GM12878 (cell line): ENCODE data around the gene GSTM4. TPM values are rescaled to one million over a fixed set of nuclear protein-coding genes. Genes with fewer than 3 reads are reported as not detected.

ENCODE experiments used
- ATAC-seq: fragments of 200-7000 bp; cut with Tn5 transposase; 3 replicates; pipeline ENCODE4 v1.9.1; 2020; ENCODE audit warnings: mild to moderate bottlenecking, moderate library complexity
- BruUV-seq: library from RNA; stranded (reverse); fragments of 400-500 nt; replicated peaks from 2 replicates; lab custom pipeline; 2021; lab: Mats Ljungman, UMichigan
- CTCF ChIA-PET: fragments of 300-600 bp; sonication (Branson Sonifier 250); formaldehyde crosslinking; extraction: SDS; loops from one replicate; lab custom pipeline; 2021; ENCODE audit warnings: inconsistent platforms; lab: Yijun Ruan, JAX
- POLR2A ChIA-PET: fragments of 350-600 bp; formaldehyde crosslinking; extraction: SDS; loops from one replicate; lab custom pipeline; 2021; ENCODE audit warnings: inconsistent platforms; lab: Charles Lee
- RAD21 ChIA-PET: fragments of 300-600 bp; sonication (Branson Sonifier 250); formaldehyde crosslinking; loops from one replicate; lab custom pipeline; 2023; ENCODE audit warnings: antibody characterized with exemption; ENCODE audit not compliant: unreplicated experiment; lab: Charles Lee
- SMC1A ChIA-PET: fragments of 300-600 bp; sonication (Branson Sonifier 250); formaldehyde crosslinking; loops from one replicate; lab custom pipeline; 2023; ENCODE audit not compliant: unreplicated experiment, uncharacterized antibody; lab: Charles Lee
- DNase-seq: peaks from one replicate; pipeline ENCODE4 v3.0.0-alpha.2; 2011; ENCODE audit warnings: low read depth, low spot score
- FAIRE-seq: peaks from 3 replicates; lab custom pipeline; 2011; peaks lifted over from hg19 to GRCh38; lab: Jason Lieb, UNC
- H2AFZ ChIP-seq: 2 replicates; pipeline ENCODE4 v1.6.0; 2011; ENCODE audit warnings: low read depth, low read length, control low read depth; ENCODE audit not compliant: control insufficient read depth
- H3K27ac ChIP-seq: 2 replicates; pipeline ENCODE4 v1.5.1; 2011; ENCODE audit warnings: control low read depth; ENCODE audit not compliant: control insufficient read depth, insufficient read depth
- H3K27me3 ChIP-seq, 2 experiments: replicated peaks in 1 of 2; 2 replicates each; pipeline versions ENCODE4 v1.6.0 to v1.6.1; 2011; ENCODE audit warnings: low read length in 1 of 2; ENCODE audit not compliant: control insufficient read depth in 2 of 2, insufficient read depth in 2 of 2
- H3K36me3 ChIP-seq, 2 experiments: 2 replicates each; pipeline ENCODE4 v1.5.1; 2011; ENCODE audit warnings: low read length in 1 of 2; ENCODE audit not compliant: control insufficient read depth in 2 of 2, insufficient read depth in 2 of 2
- H3K4me1 ChIP-seq: 2 replicates; pipeline ENCODE4 v1.6.1; 2011; ENCODE audit warnings: mild to moderate bottlenecking, low read length, moderate library complexity, mixed read lengths; ENCODE audit not compliant: control insufficient read depth, insufficient read depth
- H3K4me2 ChIP-seq: 2 replicates; pipeline ENCODE4 v1.6.0; 2011; ENCODE audit warnings: control low read depth; ENCODE audit not compliant: control insufficient read depth, insufficient read depth
- H3K4me3 ChIP-seq: fragments of 200-600 bp; sonication (generic); 2 replicates; pipeline ENCODE4 v1.5.1; 2016
- H3K79me2 ChIP-seq: 2 replicates; pipeline ENCODE4 v1.6.0; 2011; ENCODE audit warnings: low read length; ENCODE audit not compliant: control insufficient read depth, insufficient read depth
- H3K9ac ChIP-seq: 2 replicates; pipeline ENCODE4 v1.8.0; 2011; ENCODE audit warnings: low read length, control low read depth, mixed read lengths; ENCODE audit not compliant: control insufficient read depth, insufficient read depth
- H3K9me3 ChIP-seq: replicated peaks from 3 replicates; pipeline ENCODE4 v1.5.1; 2011; ENCODE audit warnings: mild to moderate bottlenecking, low read length; ENCODE audit not compliant: control insufficient read depth, insufficient read depth
- H4K20me1 ChIP-seq: 2 replicates; pipeline ENCODE4 v1.6.0; 2011; ENCODE audit not compliant: control insufficient read depth, insufficient read depth
- ATF7 ChIP-seq: fragments of 450-650 bp; IDR thresholded peaks from 2 replicates; pipeline ENCODE4 v1.6.1; 2016; ENCODE audit warnings: low read depth, mild to moderate bottlenecking
- BACH1 ChIP-seq: fragments of 450-650 bp; IDR thresholded peaks from 2 replicates; pipeline ENCODE4 v1.6.1; 2017; ENCODE audit warnings: mild to moderate bottlenecking, borderline replicate concordance
- BHLHE40 ChIP-seq, 2 experiments: fragments of 450-650 bp in 1 of 2; IDR thresholded peaks; 2 replicates each; pipeline ENCODE4 v1.6.1; 2011 to 2017; ENCODE audit warnings: low read depth in 2 of 2, borderline replicate concordance in 1 of 2, improper control_type of control experiment in 1 of 2, low read length in 1 of 2, mild to moderate bottlenecking in 1 of 2
- BMI1 ChIP-seq: fragments of 450-650 bp; IDR thresholded peaks from 2 replicates; pipeline ENCODE4 v1.6.1; 2016; ENCODE audit warnings: mild to moderate bottlenecking, moderate library complexity, borderline replicate concordance
- CBFB ChIP-seq: IDR thresholded peaks from 2 replicates; pipeline ENCODE4 v1.6.1; 2016; ENCODE audit warnings: antibody characterized with exemption, low read depth
- GABPA ChIP-seq: IDR thresholded peaks from 2 replicates; pipeline ENCODE4 v1.6.1; 2014; ENCODE audit warnings: antibody characterized with exemption, low read depth, mild to moderate bottlenecking, inconsistent platforms
- MAX ChIP-seq: IDR thresholded peaks from 2 replicates; pipeline ENCODE4 v1.6.1; 2012; ENCODE audit warnings: low read depth, low read length, improper control_type of control experiment
- MXI1 ChIP-seq: fragments of 150-350 bp; IDR thresholded peaks from 2 replicates; pipeline ENCODE4 v1.6.1; 2011; ENCODE audit warnings: low read depth, mild to moderate bottlenecking, inconsistent platforms, low read length, improper control_type of control experiment
- POLR2A ChIP-seq: IDR thresholded peaks from 2 replicates; pipeline ENCODE4 v1.6.1; 2011; ENCODE audit warnings: low read depth, mild to moderate bottlenecking, low read length
- POU2F2 ChIP-seq: IDR thresholded peaks from 3 replicates; pipeline ENCODE4 v1.6.1; 2011; ENCODE audit warnings: low read depth, mild to moderate bottlenecking, low read length, borderline replicate concordance
- SIN3A ChIP-seq: IDR thresholded peaks from 2 replicates; pipeline ENCODE4 v1.6.1; 2012; ENCODE audit warnings: low read depth, low read length, improper control_type of control experiment
- YY1 ChIP-seq: IDR thresholded peaks from 2 replicates; pipeline ENCODE4 v1.6.1; 2011; ENCODE audit warnings: low read depth, mild to moderate bottlenecking, low read length
- WGBS: methylation state at CpG from one replicate; pipeline ENCODE4 v1.1.6; 2016; ENCODE audit warnings: low lambda C conversion rate; ENCODE audit not compliant: insufficient replicate concordance, insufficient coverage; ENCODE audit errors: missing lambda C conversion rate; 5-methylcytosine and 5-hydroxymethylcytosine counted together
- in situ Hi-C: fragments of 300-500 bp; cut with MboI; formaldehyde crosslinking; loops from 9 replicates; pipeline ENCODE4 v1.14.3; 2018; ENCODE audit warnings: mixed read lengths
- intact Hi-C: fragments of 100-400 bp; cut with micrococcal nuclease; formaldehyde crosslinking; loops from one replicate; pipeline ENCODE4 v1.14.2; 2022; ENCODE audit not compliant: unreplicated experiment
- polyA plus RNA-seq, 11 experiments: library from polyadenylated mRNA; depleted of rRNA in 4 of 11; unstranded in 6 of 11; stranded (reverse) in 5 of 11; fragments of >200 nt; fragmentation: Nextera tagmentation in 4 of 11; fragmentation: Illumina TruSeq in 1 of 11; extraction: Ambion mirVana in 4 of 11; extraction: Trizol in 1 of 11; gene quantifications; 1 replicate in 1 of 11; 2 replicates in 10 of 11; pipeline versions ENCODE4 v1.2.1 to v1.2.3, GENCODE V29; 2011 to 2016; ENCODE audit warnings: inconsistent platforms in 2 of 11, missing spikeins in 2 of 11, low read depth in 1 of 11
- total RNA-seq, 4 experiments: library from RNA; depleted of rRNA in 3 of 4; stranded (reverse); fragments of >200 nt in 3 of 4; fragmentation: Illumina TruSeq in 1 of 4; extraction: Trizol in 1 of 4; gene quantifications; 2 replicates each; pipeline versions ENCODE4 v1.2.1 to v1.2.3, GENCODE V29; 2013 to 2021

Gene GSTM4
- total and polyA plus RNA-seq, 10 of the 15 experiments (the other 5 are each of a cell fraction or from before 2014, with no cell fraction given): 14.3 to 37.2 (median 23.0) TPM

GRCh38 chr1:109620841-109621286, 35.0 kb upstream of the GSTM4 start (continued):
- TF ChIP-seq SIN3A (peak; percentile 78; the same call in 1 of the 2 replicates), BMI1 (peak; percentile 91), POLR2A (peak; percentile 52; the same call in 1 of the 2 replicates), MAX (peak; percentile 71), MXI1 (peak; percentile 89), ATF7 (peak; percentile 24; the same call in 1 of the 2 replicates), CBFB (no peak), YY1 (peak; percentile 50), POU2F2 (peak; percentile 15; the same call in 1 of the 3 replicates)

GRCh38 chr1:109621379-109622136, 34.3 kb upstream of the GSTM4 start:
- Histone ChIP-seq H3K9ac (peak overlapping the region; percentile 86), H3K4me3 (peak overlapping the region; percentile 85), H2AFZ (no peak overlapping the region), H3K4me1 (peaks cover 38% of the 10 kb centered on the region), H3K27me3 (no peaks in the 10 kb centered on the region), H3K79me2 (peaks cover 51% of the 10 kb centered on the region), H3K9me3 (no peaks in the 10 kb centered on the region), H3K36me3 (no peaks in the 10 kb centered on the region; a peak in 2 of 4 replicates), H3K27ac (peak overlapping the region; percentile 72; the same call in 1 of the 2 replicates), H3K4me2 (peak overlapping the region; percentile 26), H4K20me1 (no peaks in the 10 kb centered on the region)
- SMC1A ChIA-PET: interaction anchor here (0.6 to 2.7 kb wide), 2 partner anchors 69 to 73 kb away, joined by 3 to 18 read pairs; partner anchors contain the start of gene GNAI3
- TF ChIP-seq BACH1: no peak
- peak in 1 of 2 experiments; percentile 22; a peak in 1 of 4 replicates for TF ChIP-seq BHLHE40 (IDR thresholded peaks at IDR 0.05; ENCODE audit: borderline replicate concordance in 1 of 2, low read depth in 2 of 2, low read length in 1 of 2)
- no peak for TF ChIP-seq GABPA
- RAD21 ChIA-PET: interaction anchor here (1.2 kb wide), 1 partner anchor 14 kb away, joined by 3 read pairs; no protein-coding TSS in a partner anchor
- DNase-seq (no peak), ATAC-seq (peak; percentile 3; the same call in 2 of the 3 replicates), FAIRE-seq (no peak)
- WGBS: 7% methylated on average over 13 of the region's 13 CpGs
- CTCF ChIA-PET: interaction anchor here (1.2 to 1.7 kb wide), 4 partner anchors 9 to 131 kb away, joined by 4 to 6 read pairs (median 4); partner anchors contain the start of gene GNAI3
- POLR2A ChIA-PET: interaction anchor here (0.6 to 3.4 kb wide), 2 partner anchors 57 to 73 kb away, joined by 3 to 34 read pairs; partner anchors contain the start of gene GNAI3
- intact Hi-C loops (loop anchor here (5.0 kb wide), 1 partner anchor 129 kb away; the partner anchor contains the start of gene CYB561D1), in situ Hi-C loops (loop anchor here (5.0 kb wide), 2 partner anchors 74 to 134 kb away; partner anchors contain the start of gene GNAI3)
- BruUV-seq: TSS peak; percentile 50
